Calu3 (cell line): ENCODE results near the gene SAP130. TPM values are rescaled to one million over a fixed set of nuclear protein-coding genes. Genes with fewer than 3 reads are reported as not detected.

Source experiments
- BruUV-seq: library from RNA; stranded (reverse); fragments of 400-500 nt; replicated peaks from 2 replicates; lab custom pipeline; 2021; lab: Mats Ljungman, UMichigan
- CTCF ChIA-PET: fragments of 300-600 bp; sonication (Branson Sonifier 250); formaldehyde crosslinking; loops from one replicate; lab custom pipeline; 2022; ENCODE audit warnings: antibody characterized with exemption; lab: Charles Lee
- DNase-seq: peaks from one replicate; pipeline ENCODE4 v3.0.0; 2022
- H3K27ac Mint-ChIP-seq: one replicate; pipeline ENCODE4 v1.8.0; 2022; ENCODE audit warnings: mixed read lengths; ENCODE audit not compliant: unreplicated experiment
- H3K27me3 Mint-ChIP-seq: one replicate; pipeline ENCODE4 v1.8.0; 2022; ENCODE audit warnings: mixed read lengths; ENCODE audit not compliant: unreplicated experiment
- H3K36me3 Mint-ChIP-seq: one replicate; pipeline ENCODE4 v1.8.0; 2022; ENCODE audit warnings: mild to moderate bottlenecking, moderate library complexity, mixed read lengths; ENCODE audit not compliant: insufficient read depth, unreplicated experiment
- H3K4me1 Mint-ChIP-seq: one replicate; pipeline ENCODE4 v1.8.0; 2022; ENCODE audit warnings: mild to moderate bottlenecking, low read depth, mixed read lengths; ENCODE audit not compliant: unreplicated experiment
- H3K4me3 Mint-ChIP-seq: one replicate; pipeline ENCODE4 v1.8.0; 2022; ENCODE audit warnings: mild to moderate bottlenecking, low read depth, moderate library complexity, mixed read lengths; ENCODE audit not compliant: unreplicated experiment
- H3K9me3 Mint-ChIP-seq: one replicate; pipeline ENCODE4 v1.8.0; 2022; ENCODE audit warnings: low read depth, mixed read lengths; ENCODE audit not compliant: unreplicated experiment
- CTCF ChIP-seq: fragments of 200-600 bp; IDR thresholded peaks from one replicate; pipeline ENCODE4 v1.8.0; 2022; ENCODE audit warnings: antibody characterized with exemption; ENCODE audit not compliant: unreplicated experiment
- intact Hi-C: fragments of 100-400 bp; cut with micrococcal nuclease; formaldehyde crosslinking; loops from one replicate; pipeline ENCODE4 v1.10.0; 2022; ENCODE audit not compliant: unreplicated experiment
- total RNA-seq: library from RNA; stranded (reverse); gene quantifications from 2 replicates; pipeline ENCODE4 v1.2.3, GENCODE V29; 2022

SAP130 gene
- total RNA-seq, 1 experiment from 2014 or later: 29.7 TPM

GRCh38 chr2:127906206-127906926 lies 121.5 kb downstream of the SAP130 start:
- DNase-seq: no peak
- Mint-ChIP-seq H3K36me3 (no peaks in the 10 kb centered on the region), H3K9me3 (no peaks in the 10 kb centered on the region), H3K4me3 (no peak overlapping the region), H3K27ac (no peak overlapping the region), H3K27me3 (peaks cover 32% of the 10 kb centered on the region), H3K4me1 (no peaks in the 10 kb centered on the region)
- intact Hi-C loops: no loop called here
- BruUV-seq: no TSS peak
- CTCF ChIA-PET: no interaction called here
- no peak for TF ChIP-seq CTCF

GRCh38 chr2:127901339-127902056 lies 126.4 kb downstream of the SAP130 start:
- H3K27ac Mint-ChIP-seq: no peak overlapping the region

GRCh38 chr2:127897531-127898211 lies 130.2 kb downstream of the SAP130 start:
- no peak for DNase-seq
- Mint-ChIP-seq H3K27ac (no peak overlapping the region), H3K27me3 (no peaks in the 10 kb centered on the region), H3K9me3 (no peaks in the 10 kb centered on the region), H3K4me1 (no peaks in the 10 kb centered on the region), H3K4me3 (no peak overlapping the region), H3K36me3 (no peaks in the 10 kb centered on the region)
- BruUV-seq: no TSS peak
- intact Hi-C loops: no loop called here
- no peak for TF ChIP-seq CTCF
- CTCF ChIA-PET: no interaction called here

More at GRCh38 chr2:127901339-127902056, 126.4 kb downstream of the SAP130 start:
- H3K4me3 Mint-ChIP-seq: no peak overlapping the region
- intact Hi-C loops: no loop called here
- no peaks in the 10 kb centered on the region for H3K36me3 Mint-ChIP-seq
- CTCF ChIA-PET: interaction anchor here (0.6 kb wide), 1 partner anchor 87 kb away, joined by 8 read pairs; no protein-coding TSS in a partner anchor
- H3K9me3 Mint-ChIP-seq: no peaks in the 10 kb centered on the region
- no peak for TF ChIP-seq CTCF
- peaks cover 18% of the 10 kb centered on the region for H3K27me3 Mint-ChIP-seq
- no TSS peak for BruUV-seq
- no peak for DNase-seq
- H3K4me1 Mint-ChIP-seq: no peaks in the 10 kb centered on the region

- Mint-ChIP-seq H3K27ac (no peak overlapping the region), H3K9me3 (no peaks in the 10 kb centered on the region), H3K4me3 (no peak overlapping the region), H3K4me1 (no peaks in the 10 kb centered on the region), H3K36me3 (no peaks in the 10 kb centered on the region), H3K27me3 (no peaks in the 10 kb centered on the region)
- DNase-seq: no peak
- BruUV-seq: no TSS peak
- TF ChIP-seq CTCF: no peak
- intact Hi-C loops: no loop called here
- CTCF ChIA-PET: no interaction called here
Observed at GRCh38 chr2:127893494-127893893, 134.4 kb downstream of the SAP130 start.
